PFSK-1 (cell line): Measurements from ENCODE around the gene AP1S2.

ENCODE experiments used
- POLR2AphosphoS5 ChIP-seq: IDR thresholded peaks from 2 replicates; pipeline ENCODE4 v1.6.1; 2012; ENCODE audit warnings: low read depth, mild to moderate bottlenecking, control low read depth, low read length, moderate library complexity
- REST ChIP-seq, 2 experiments: IDR thresholded peaks; 2 replicates each; pipeline versions ENCODE4 v1.6.1 to v1.8.0; 2011 to 2012; ENCODE audit warnings: low read depth in 2 of 2, low read length in 2 of 2, control low read depth in 1 of 2, inconsistent platforms in 1 of 2, mild to moderate bottlenecking in 1 of 2, moderate library complexity in 1 of 2; ENCODE audit not compliant: insufficient read depth in 1 of 2

- no peak for TF ChIP-seq REST (IDR thresholded peaks at IDR 0.05; ENCODE audit: insufficient read depth in 1 of 2, low read depth in 2 of 2, low read length in 2 of 2)
- TF ChIP-seq POLR2AphosphoS5: no peak
These were observed 9.4 kb upstream of the AP1S2 start for GRCh38 chrX:15864023-15864422.
